ENCODE results near the gene GEMIN7. TPM values are rescaled to one million over a fixed set of nuclear protein-coding genes. Genes with fewer than 3 reads are reported as not detected.

The GEMIN7 gene
- total and polyA plus RNA-seq, 2 of the 13 experiments (the other 11 are each of a cell fraction or from before 2014, with no cell fraction given) = 24.1 to 30.6 TPM

DNA sequence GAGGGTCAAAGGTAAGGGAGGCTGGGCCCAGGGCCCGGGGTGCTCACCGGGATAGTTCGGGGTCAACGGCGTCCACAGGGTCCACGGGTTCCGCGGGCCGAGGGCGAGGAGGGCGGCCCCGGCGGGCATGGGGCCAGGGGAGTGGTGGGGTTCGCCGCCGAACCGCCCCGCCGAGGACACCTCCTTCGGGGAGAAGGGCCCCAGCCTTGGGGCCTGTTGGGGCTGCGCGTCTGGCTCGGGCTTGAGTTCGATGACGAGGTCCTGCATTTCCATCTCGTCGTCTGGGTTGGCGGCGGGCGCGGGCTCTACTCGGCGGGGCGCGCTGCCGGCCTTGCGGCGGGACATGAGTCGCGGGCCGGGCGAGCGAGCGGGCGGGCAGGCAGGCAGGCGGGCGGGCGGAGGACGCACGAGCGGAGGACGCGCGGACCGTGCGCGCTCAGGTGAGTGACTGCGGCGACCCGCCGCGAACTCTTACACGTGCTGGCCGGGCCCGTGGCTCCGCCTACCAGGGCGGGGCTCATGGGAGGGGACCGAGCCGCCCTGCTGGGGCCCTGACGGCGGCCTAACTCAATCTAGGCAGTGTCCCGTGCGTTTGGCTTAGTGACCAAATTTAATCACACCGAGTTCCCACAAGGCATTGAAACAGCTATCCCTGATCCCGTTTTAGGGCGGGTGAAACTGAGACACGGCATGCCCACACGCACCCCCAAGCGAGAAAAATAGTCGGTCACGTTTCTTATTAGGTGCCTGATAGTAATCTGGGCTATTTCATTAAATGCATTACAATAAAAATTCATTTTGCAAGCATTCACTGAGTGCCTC is 2.8 kb upstream of the GEMIN7 start, which contains the start of gene ZNF296 (continued):
- TF ChIP-seq, protein P1, sequence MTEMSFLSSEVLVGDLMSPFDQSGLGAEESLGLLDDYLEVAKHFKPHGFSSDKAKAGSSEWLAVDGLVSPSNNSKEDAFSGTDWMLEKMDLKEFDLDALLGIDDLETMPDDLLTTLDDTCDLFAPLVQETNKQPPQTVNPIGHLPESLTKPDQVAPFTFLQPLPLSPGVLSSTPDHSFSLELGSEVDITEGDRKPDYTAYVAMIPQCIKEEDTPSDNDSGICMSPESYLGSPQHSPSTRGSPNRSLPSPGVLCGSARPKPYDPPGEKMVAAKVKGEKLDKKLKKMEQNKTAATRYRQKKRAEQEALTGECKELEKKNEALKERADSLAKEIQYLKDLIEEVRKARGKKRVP (CRISPR knock-in tag; IDR thresholded peaks at IDR 0.05) = no peak
- TF ChIP-seq, protein P2, sequence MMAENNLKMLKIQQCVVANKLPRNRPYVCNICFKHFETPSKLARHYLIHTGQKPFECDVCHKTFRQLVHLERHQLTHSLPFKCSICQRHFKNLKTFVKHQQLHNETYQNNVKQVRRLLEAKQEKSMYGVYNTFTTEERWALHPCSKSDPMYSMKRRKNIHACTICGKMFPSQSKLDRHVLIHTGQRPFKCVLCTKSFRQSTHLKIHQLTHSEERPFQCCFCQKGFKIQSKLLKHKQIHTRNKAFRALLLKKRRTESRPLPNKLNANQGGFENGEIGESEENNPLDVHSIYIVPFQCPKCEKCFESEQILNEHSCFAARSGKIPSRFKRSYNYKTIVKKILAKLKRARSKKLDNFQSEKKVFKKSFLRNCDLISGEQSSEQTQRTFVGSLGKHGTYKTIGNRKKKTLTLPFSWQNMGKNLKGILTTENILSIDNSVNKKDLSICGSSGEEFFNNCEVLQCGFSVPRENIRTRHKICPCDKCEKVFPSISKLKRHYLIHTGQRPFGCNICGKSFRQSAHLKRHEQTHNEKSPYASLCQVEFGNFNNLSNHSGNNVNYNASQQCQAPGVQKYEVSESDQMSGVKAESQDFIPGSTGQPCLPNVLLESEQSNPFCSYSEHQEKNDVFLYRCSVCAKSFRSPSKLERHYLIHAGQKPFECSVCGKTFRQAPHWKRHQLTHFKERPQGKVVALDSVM (CRISPR knock-in tag; IDR thresholded peaks at IDR 0.05) = peak; percentile 44; the same call in 1 of the 2 replicates
- no peak for TF ChIP-seq GTF3A (CRISPR knock-in tag; conservative IDR thresholded peaks at IDR 0.05)
- no peak; the same call in 1 of the 2 replicates for TF ChIP-seq ZNF792 (CRISPR knock-in tag; IDR thresholded peaks at IDR 0.05)
- TF ChIP-seq ZNF20 (CRISPR knock-in tag; IDR thresholded peaks at IDR 0.05) = no peak
- TF ChIP-seq, protein P3, sequence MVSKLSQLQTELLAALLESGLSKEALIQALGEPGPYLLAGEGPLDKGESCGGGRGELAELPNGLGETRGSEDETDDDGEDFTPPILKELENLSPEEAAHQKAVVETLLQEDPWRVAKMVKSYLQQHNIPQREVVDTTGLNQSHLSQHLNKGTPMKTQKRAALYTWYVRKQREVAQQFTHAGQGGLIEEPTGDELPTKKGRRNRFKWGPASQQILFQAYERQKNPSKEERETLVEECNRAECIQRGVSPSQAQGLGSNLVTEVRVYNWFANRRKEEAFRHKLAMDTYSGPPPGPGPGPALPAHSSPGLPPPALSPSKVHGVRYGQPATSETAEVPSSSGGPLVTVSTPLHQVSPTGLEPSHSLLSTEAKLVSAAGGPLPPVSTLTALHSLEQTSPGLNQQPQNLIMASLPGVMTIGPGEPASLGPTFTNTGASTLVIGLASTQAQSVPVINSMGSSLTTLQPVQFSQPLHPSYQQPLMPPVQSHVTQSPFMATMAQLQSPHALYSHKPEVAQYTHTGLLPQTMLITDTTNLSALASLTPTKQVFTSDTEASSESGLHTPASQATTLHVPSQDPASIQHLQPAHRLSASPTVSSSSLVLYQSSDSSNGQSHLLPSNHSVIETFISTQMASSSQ (IDR thresholded peaks at IDR 0.05; ENCODE audit: low read depth) = no peak
- TF ChIP-seq, protein P3 (CRISPR knock-in tag; IDR thresholded peaks at IDR 0.05; ENCODE audit: borderline replicate concordance) = no peak; the same call in 1 of the 2 replicates
- no peak for TF ChIP-seq EP300 (IDR thresholded peaks at IDR 0.05; ENCODE audit: low read depth in 2 of 2, low read length in 2 of 2)
- TF ChIP-seq EP300 (CRISPR knock-in tag; IDR thresholded peaks at IDR 0.05; ENCODE audit: borderline replicate concordance) = no peak
- TF ChIP-seq ZNF441 (CRISPR knock-in tag; IDR thresholded peaks at IDR 0.05; ENCODE audit: borderline replicate concordance) = 0 out of 2 replicates have a peak, but pooled peaks have one; percentile 56
- TF ChIP-seq NR1H2 (CRISPR knock-in tag; IDR thresholded peaks at IDR 0.05; ENCODE audit: borderline replicate concordance, low read depth) = no peak
- TF ChIP-seq ZFP36L2 (CRISPR knock-in tag; IDR thresholded peaks at IDR 0.05) = no peak
- no peak for TF ChIP-seq ARNT (IDR thresholded peaks at IDR 0.05)
- TF ChIP-seq, protein P4, sequence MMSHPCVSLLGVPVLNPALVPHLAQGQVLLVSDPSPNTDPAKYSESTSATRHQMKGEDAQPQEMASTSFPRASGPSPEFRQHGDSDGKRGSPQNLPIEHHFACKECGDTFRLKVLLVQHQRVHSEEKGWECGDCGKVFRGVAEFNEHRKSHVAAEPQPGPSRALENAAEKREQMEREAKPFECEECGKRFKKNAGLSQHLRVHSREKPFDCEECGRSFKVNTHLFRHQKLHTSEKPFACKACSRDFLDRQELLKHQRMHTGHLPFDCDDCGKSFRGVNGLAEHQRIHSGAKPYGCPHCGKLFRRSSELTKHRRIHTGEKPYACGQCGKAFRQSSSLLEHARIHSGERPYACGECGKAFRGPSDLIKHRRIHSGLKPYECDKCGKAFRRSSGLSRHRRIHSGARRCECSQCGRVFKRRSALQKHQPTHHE (CRISPR knock-in tag; IDR thresholded peaks at IDR 0.05; ENCODE audit: borderline replicate concordance) = 0 out of 2 replicates have a peak, but pooled peaks have one; percentile 9
- TF ChIP-seq ZNF331 (CRISPR knock-in tag; IDR thresholded peaks at IDR 0.05) = peak; percentile 34; the same call in 1 of the 2 replicates
- no peak for TF ChIP-seq NFE2 (CRISPR knock-in tag; IDR thresholded peaks at IDR 0.05)
- no peak; the same call in 1 of the 2 replicates for TF ChIP-seq HDAC2 (CRISPR knock-in tag; IDR thresholded peaks at IDR 0.05)
- TF ChIP-seq HMG20A (CRISPR knock-in tag; IDR thresholded peaks at IDR 0.05; ENCODE audit: borderline replicate concordance) = no peak
- peak; percentile 56; the same call in 1 of the 2 replicates for TF ChIP-seq ZNF747 (CRISPR knock-in tag; IDR thresholded peaks at IDR 0.05; ENCODE audit: borderline replicate concordance)
- TF ChIP-seq MED13 (CRISPR knock-in tag; IDR thresholded peaks at IDR 0.05) = no peak
- no peak for TF ChIP-seq ELF1 (CRISPR knock-in tag; IDR thresholded peaks at IDR 0.05)
